Suprapubic skin (tissue), 4 donors: ENCODE data around the gene TFDP1. TPM values are rescaled to one million over a fixed set of nuclear protein-coding genes. Genes with fewer than 3 reads are reported as not detected.

Experiments used
- DNase-seq, 2 donors: peaks; one replicate each; pipeline ENCODE4 v3.0.0-alpha.2; 2019; ENCODE audit warnings: low spot score in 2 of 2
- H3K27ac ChIP-seq: fragments of 200-600 bp; sonication (generic); one replicate; pipeline ENCODE4 v1.5.1; 2019
- H3K27me3 ChIP-seq: fragments of 200-600 bp; sonication (generic); one replicate; pipeline ENCODE4 v1.5.1; 2019
- H3K36me3 ChIP-seq: fragments of 200-600 bp; sonication (generic); one replicate; pipeline ENCODE4 v1.5.1; 2019
- H3K4me1 ChIP-seq: fragments of 200-600 bp; sonication (generic); one replicate; pipeline ENCODE4 v1.5.1; 2019
- H3K4me3 ChIP-seq: fragments of 200-600 bp; sonication (generic); one replicate; pipeline ENCODE4 v1.5.1; 2019; ENCODE audit warnings: mild to moderate bottlenecking
- H3K9me3 ChIP-seq: fragments of 200-600 bp; sonication (generic); one replicate; pipeline ENCODE4 v1.5.1; 2019
- EP300 ChIP-seq: sonication (generic); formaldehyde crosslinking; IDR thresholded peaks from one replicate; pipeline ENCODE4 v1.6.1; 2017; ENCODE audit warnings: antibody characterized with exemption
- POLR2A ChIP-seq, 2 donors: fragments of 450-650 bp; IDR thresholded peaks; one replicate each; pipeline ENCODE4 v1.6.1; 2017; ENCODE audit warnings: antibody characterized with exemption in 2 of 2, mild to moderate bottlenecking in 2 of 2, moderate library complexity in 2 of 2
- POLR2AphosphoS5 ChIP-seq, 3 donors: sonication (generic); formaldehyde crosslinking; IDR thresholded peaks; one replicate each; pipeline ENCODE4 v1.6.1; 2017; ENCODE audit warnings: antibody characterized with exemption in 3 of 3
- WGBS: methylation state at CpG from one replicate; pipeline ENCODE4 v1.1.5; 2018; 5-methylcytosine and 5-hydroxymethylcytosine counted together
- total RNA-seq, 4 donors: library from RNA; depleted of rRNA; stranded (reverse); fragments of >200 nt; gene quantifications; one replicate each; pipeline ENCODE4 v1.1.0, GENCODE V29; 2016
- TF ChIP-seq, protein P1 (sequence below), 2 donors: fragments of 200-600 bp in 1 of 2; fragments of 450-650 bp in 1 of 2; sonication (generic) in 1 of 2; IDR thresholded peaks; one replicate each; pipeline ENCODE4 v1.5.1; 2016 to 2019; ENCODE audit warnings: antibody characterized with exemption in 2 of 2, mild to moderate bottlenecking in 1 of 2, moderate library complexity in 1 of 2

TFDP1 gene
- total RNA-seq, 4 donors from 2014 or later: 47.5 to 63.3 (median 52.0) TPM

DNA sequence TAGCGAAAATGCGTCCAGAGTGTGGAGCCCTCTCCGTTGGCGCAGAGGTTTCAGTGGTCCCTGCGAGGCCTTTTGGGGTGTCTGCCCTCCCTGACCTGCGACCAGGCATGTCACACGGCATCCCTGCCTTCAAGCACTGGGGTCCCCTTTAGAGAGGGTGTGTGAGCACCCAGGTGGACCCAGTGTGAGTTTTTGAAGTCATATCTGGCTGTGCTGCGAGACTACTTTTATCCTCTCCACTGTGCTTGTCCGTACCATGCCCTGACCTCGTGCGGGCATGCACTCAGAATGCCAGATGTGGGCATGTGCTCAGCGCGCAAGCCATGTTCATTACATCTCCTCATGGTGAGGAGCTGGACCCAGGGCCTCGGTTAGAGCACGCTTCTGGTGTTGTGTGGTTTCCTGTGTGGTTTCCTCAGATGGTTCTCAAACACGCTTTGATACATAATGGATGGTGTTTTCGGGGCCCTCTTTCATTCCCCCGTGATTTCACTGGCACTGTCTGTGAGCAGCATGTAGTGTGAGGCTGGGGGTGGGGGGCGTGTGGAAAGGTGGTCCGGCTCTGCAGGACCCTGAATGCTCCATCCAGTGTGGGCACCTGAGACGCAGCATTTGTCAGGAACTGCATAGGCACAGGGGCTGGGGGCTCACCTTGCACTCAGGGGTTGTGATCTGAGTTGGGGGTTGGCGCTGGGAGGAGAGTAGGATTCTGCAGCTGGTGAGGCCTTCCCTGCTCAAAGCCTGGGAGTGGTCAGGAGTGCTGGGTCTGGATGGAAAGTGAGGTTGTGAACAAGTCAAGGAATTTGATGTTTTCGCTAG lies 2.3 kb downstream of the TFDP1 start:
- Histone ChIP-seq H3K36me3 (peaks cover 6% of the 10 kb centered on the region), H3K4me1 (peaks cover 19% of the 10 kb centered on the region), H3K27me3 (no peaks in the 10 kb centered on the region), H3K4me3 (no peak overlapping the region), H3K9me3 (no peaks in the 10 kb centered on the region), H3K27ac (no peak overlapping the region)
- peak; percentile 38 to 76 for DNase-seq
- WGBS: 92% methylated on average over 22 of the region's 23 CpGs
- TF ChIP-seq, protein P1, sequence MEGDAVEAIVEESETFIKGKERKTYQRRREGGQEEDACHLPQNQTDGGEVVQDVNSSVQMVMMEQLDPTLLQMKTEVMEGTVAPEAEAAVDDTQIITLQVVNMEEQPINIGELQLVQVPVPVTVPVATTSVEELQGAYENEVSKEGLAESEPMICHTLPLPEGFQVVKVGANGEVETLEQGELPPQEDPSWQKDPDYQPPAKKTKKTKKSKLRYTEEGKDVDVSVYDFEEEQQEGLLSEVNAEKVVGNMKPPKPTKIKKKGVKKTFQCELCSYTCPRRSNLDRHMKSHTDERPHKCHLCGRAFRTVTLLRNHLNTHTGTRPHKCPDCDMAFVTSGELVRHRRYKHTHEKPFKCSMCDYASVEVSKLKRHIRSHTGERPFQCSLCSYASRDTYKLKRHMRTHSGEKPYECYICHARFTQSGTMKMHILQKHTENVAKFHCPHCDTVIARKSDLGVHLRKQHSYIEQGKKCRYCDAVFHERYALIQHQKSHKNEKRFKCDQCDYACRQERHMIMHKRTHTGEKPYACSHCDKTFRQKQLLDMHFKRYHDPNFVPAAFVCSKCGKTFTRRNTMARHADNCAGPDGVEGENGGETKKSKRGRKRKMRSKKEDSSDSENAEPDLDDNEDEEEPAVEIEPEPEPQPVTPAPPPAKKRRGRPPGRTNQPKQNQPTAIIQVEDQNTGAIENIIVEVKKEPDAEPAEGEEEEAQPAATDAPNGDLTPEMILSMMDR (IDR thresholded peaks at IDR 0.05): no peak

DNA sequence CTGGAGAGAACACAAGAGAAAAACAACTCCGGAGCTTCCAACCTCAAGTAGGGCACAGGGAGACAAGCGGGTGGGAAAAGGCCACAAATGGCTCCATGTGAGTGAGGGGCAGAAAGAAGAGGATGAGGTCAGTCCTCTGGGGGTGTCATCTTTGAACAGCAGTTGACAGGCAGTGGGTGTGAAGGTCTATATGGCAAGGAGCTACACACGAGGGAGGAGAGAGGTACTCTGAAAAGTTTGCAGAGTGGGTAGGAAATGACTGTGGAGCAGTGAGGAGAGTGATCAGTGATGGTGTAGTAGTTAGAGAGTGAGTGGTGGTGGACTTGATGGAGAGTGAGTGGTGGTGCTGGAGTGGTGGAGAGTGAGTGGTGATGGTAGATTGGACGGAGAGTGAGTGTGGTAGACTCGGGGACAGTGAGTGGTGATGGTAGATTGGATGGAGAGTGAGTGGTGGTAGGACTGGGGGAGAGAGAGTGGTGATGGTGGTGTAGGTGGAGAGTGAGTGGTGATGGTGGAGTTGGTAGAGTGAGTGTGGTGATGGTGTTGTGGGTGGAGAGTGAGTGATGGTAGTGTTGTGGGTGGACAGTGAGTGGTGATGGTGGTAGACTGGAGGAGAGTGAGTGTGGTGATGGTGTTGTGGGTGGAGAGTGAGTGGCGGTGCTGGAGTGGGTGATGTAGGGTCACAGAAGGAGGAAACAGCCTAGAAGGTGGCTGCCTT lies 4.0 kb downstream of the TFDP1 start:
- 95% methylated on average over 6 of the region's 6 CpGs for WGBS
- no peaks in the 10 kb centered on the region for H3K27me3 ChIP-seq
- TF ChIP-seq POLR2AphosphoS5 (IDR thresholded peaks at IDR 0.05) (no peak), POLR2A (IDR thresholded peaks at IDR 0.05) (no peak), EP300 (no peak)
- TF ChIP-seq, protein P1 (IDR thresholded peaks at IDR 0.05): no peak
- DNase-seq: peak; percentile 16 to 24
- H3K4me1 ChIP-seq: peaks cover 19% of the 10 kb centered on the region
- H3K27ac ChIP-seq: no peak overlapping the region
- H3K4me3 ChIP-seq: no peak overlapping the region
- no peaks in the 10 kb centered on the region for H3K9me3 ChIP-seq
- peaks cover 6% of the 10 kb centered on the region for H3K36me3 ChIP-seq

DNA sequence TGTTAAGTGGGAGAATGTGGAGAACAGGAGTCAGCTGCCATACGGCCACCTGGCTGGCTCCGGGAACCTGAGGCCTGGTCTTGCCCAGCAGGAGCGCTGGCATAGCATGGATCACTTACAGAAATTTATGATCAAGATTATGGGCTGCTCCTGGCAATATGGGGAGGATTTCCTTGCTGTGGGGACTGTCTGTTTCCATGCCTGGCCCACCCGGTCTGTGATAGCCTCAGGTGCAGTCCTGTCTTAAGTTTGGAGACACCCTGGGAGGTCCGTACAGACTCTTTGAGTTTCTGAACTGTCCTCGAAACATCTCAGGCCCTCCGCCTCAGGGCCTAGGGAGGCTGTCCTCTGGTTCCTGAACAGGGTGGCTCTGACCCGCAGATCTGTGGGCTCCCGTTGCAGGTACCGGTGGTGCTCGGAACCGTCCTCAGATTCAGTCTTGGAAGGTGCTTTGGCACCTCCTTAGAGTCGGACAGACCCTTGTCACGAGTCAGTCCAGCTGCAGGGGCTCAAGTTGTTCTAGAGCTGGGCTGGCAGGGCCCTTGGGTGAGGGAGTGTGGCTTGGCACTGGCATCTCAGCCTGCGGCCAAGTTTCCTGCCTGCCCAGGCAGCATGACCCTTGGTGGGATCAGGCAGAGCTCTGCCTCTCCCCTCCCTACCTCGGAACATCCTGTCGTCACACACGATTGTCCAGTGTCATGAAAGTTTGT lies 4.9 kb downstream of the TFDP1 start:
- TF ChIP-seq, protein P1 (IDR thresholded peaks at IDR 0.05): no peak
- TF ChIP-seq EP300 (no peak), POLR2AphosphoS5 (IDR thresholded peaks at IDR 0.05) (no peak), POLR2A (IDR thresholded peaks at IDR 0.05) (no peak)
- H3K27ac ChIP-seq: no peak overlapping the region
- H3K36me3 ChIP-seq: peaks cover 6% of the 10 kb centered on the region
- H3K4me1 ChIP-seq: peaks cover 19% of the 10 kb centered on the region
- peak in 1 of 2 donors; percentile 44 for DNase-seq
- no peaks in the 10 kb centered on the region for H3K27me3 ChIP-seq
- WGBS: 84% methylated on average over 6 of the region's 18 CpGs
- H3K9me3 ChIP-seq: no peaks in the 10 kb centered on the region
- H3K4me3 ChIP-seq: no peak overlapping the region

DNA sequence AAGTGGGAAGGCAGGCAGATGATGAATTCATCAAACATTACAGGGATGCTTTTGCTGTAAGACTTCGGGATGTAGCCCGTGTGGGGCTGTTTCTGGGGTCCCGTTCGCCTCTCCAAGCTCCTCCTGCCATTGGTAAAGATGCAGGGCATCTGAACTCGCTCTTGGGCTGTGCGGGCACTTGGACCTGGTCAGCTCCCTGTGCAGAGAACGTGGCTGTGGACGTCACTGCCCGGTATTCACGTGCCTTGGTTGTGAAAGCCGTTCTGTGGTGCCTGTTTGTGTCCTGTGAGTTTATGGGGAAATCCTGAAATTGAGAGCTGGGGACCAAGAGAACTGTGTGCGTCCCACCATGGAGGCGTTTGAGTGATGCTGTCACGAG lies 5.4 kb downstream of the TFDP1 start:
- TF ChIP-seq EP300 (no peak), POLR2A (IDR thresholded peaks at IDR 0.05) (no peak), POLR2AphosphoS5 (IDR thresholded peaks at IDR 0.05) (no peak)
- Histone ChIP-seq H3K27me3 (no peaks in the 10 kb centered on the region), H3K4me1 (peaks cover 19% of the 10 kb centered on the region), H3K9me3 (no peaks in the 10 kb centered on the region), H3K4me3 (no peak overlapping the region), H3K27ac (no peak overlapping the region), H3K36me3 (peaks cover 6% of the 10 kb centered on the region)
- WGBS: 90% methylated on average over 14 of the region's 14 CpGs
- peak in 1 of 2 donors; percentile 53 for DNase-seq

DNA sequence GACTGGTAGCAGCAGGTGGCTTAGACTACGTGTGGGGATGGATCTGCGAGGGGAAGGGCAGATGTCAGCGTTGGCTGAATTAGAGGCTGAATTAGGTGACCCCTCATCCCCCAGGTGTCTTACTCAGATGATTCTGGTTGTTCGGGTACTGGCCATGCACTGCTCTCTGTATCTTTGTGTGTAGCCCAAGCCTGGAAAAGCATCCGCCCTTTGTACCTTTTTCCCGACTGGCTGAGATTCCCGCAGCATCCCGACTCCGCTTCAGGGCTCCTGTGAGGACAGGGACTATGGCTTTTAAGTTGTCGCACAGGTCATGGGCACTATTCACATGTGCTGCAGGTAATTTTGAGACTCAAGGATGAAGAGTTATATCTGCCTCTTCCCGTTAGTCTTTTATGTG lies 7.2 kb downstream of the TFDP1 start:
- DNase-seq: peak in 1 of 2 donors; percentile 16
- Histone ChIP-seq H3K27ac (no peak overlapping the region), H3K4me3 (no peak overlapping the region), H3K9me3 (no peaks in the 10 kb centered on the region), H3K36me3 (peaks cover 18% of the 10 kb centered on the region), H3K4me1 (peaks cover 5% of the 10 kb centered on the region), H3K27me3 (no peaks in the 10 kb centered on the region)
- WGBS: 92% methylated on average over 11 of the region's 11 CpGs
- TF ChIP-seq, protein P1 (IDR thresholded peaks at IDR 0.05): no peak
- no peak for TF ChIP-seq EP300
- TF ChIP-seq POLR2AphosphoS5 (IDR thresholded peaks at IDR 0.05): no peak
- TF ChIP-seq POLR2A (IDR thresholded peaks at IDR 0.05): no peak
